BE2C (cell line): ENCODE measurements around the gene TSPAN18.
A peak's percentile ranks its signal among the peaks of the same experiment; 100 is the strongest.

ENCODE experiments used
- DNase-seq: peaks from one replicate; pipeline ENCODE4 v3.0.0-alpha.2; 2020
- H3K27me3 ChIP-seq: fragments of 250-450 bp; sonication (Bioruptor Pico); 2 replicates; pipeline ENCODE4 v1.5.1; 2020; ENCODE audit warnings: mild to moderate bottlenecking
- H3K36me3 ChIP-seq: fragments of 250-450 bp; sonication (Bioruptor Pico); 2 replicates; pipeline ENCODE4 v1.5.1; 2020; ENCODE audit warnings: mild to moderate bottlenecking
- H3K4me1 ChIP-seq: fragments of 250-450 bp; sonication (Bioruptor Pico); 2 replicates; pipeline ENCODE4 v1.5.1; 2020
- H3K4me3 ChIP-seq: 2 replicates; pipeline ENCODE4 v1.5.1; 2011; ENCODE audit warnings: low read depth, low read length
- H3K9me3 ChIP-seq: fragments of 250-450 bp; sonication (Bioruptor Pico); 2 replicates; pipeline ENCODE4 v1.5.1; 2020
- CTCF ChIP-seq: IDR thresholded peaks from 2 replicates; pipeline ENCODE4 v1.5.1; 2012; ENCODE audit warnings: mild to moderate bottlenecking, low read depth, low read length

TSPAN18 gene

GRCh38 chr11:44911029-44911814 is 184.5 kb downstream of the TSPAN18 start:
- Histone ChIP-seq H3K27me3 (no peaks in the 10 kb centered on the region), H3K4me3 (no peak overlapping the region; the same call in 1 of the 2 replicates), H3K36me3 (no peaks in the 10 kb centered on the region), H3K4me1 (peaks cover 7% of the 10 kb centered on the region; the same call in 1 of the 2 replicates), H3K9me3 (no peaks in the 10 kb centered on the region)
- peak; percentile 62 for TF ChIP-seq CTCF
- peak; percentile 85 for DNase-seq

- Histone ChIP-seq H3K36me3 (no peaks in the 10 kb centered on the region), H3K9me3 (no peaks in the 10 kb centered on the region), H3K4me3 (no peak overlapping the region), H3K4me1 (peaks cover 7% of the 10 kb centered on the region; the same call in 1 of the 2 replicates), H3K27me3 (no peaks in the 10 kb centered on the region)
- DNase-seq, result no peak
- TF ChIP-seq CTCF, result no peak
These were observed 185.7 kb downstream of the TSPAN18 start for GRCh38 chr11:44912270-44912987.

- no peak for TF ChIP-seq CTCF
- no peak for DNase-seq
- no peaks in the 10 kb centered on the region for H3K27me3 ChIP-seq
- no peaks in the 10 kb centered on the region for H3K36me3 ChIP-seq
- no peaks in the 10 kb centered on the region for H3K9me3 ChIP-seq
- peaks cover 7% of the 10 kb centered on the region; the same call in 1 of the 2 replicates for H3K4me1 ChIP-seq
- H3K4me3 ChIP-seq, result no peak overlapping the region
These were observed 186.7 kb downstream of the TSPAN18 start for GRCh38 chr11:44913502-44913901.

- TF ChIP-seq CTCF, result no peak
- no peaks in the 10 kb centered on the region for H3K9me3 ChIP-seq
- no peaks in the 10 kb centered on the region for H3K36me3 ChIP-seq
- no peak for DNase-seq
- no peaks in the 10 kb centered on the region for H3K27me3 ChIP-seq
- peaks cover 7% of the 10 kb centered on the region; the same call in 1 of the 2 replicates for H3K4me1 ChIP-seq
- no peak overlapping the region for H3K4me3 ChIP-seq
These were observed 187.3 kb downstream of the TSPAN18 start for GRCh38 chr11:44914105-44914504.

GRCh38 chr11:44915004-44915403 is 188.2 kb downstream of the TSPAN18 start:
- TF ChIP-seq CTCF, result no peak
- Histone ChIP-seq H3K27me3 (no peaks in the 10 kb centered on the region), H3K4me1 (peaks cover 7% of the 10 kb centered on the region; the same call in 1 of the 2 replicates), H3K9me3 (no peaks in the 10 kb centered on the region), H3K4me3 (no peak overlapping the region), H3K36me3 (no peaks in the 10 kb centered on the region)
- DNase-seq, result no peak

GRCh38 chr11:44915621-44916020 is 188.9 kb downstream of the TSPAN18 start:
- DNase-seq, result no peak
- Histone ChIP-seq H3K36me3 (no peaks in the 10 kb centered on the region), H3K9me3 (no peaks in the 10 kb centered on the region), H3K4me1 (peaks cover 6% of the 10 kb centered on the region; the same call in 1 of the 2 replicates), H3K27me3 (no peaks in the 10 kb centered on the region), H3K4me3 (no peak overlapping the region)
- no peak for TF ChIP-seq CTCF
